ENCODE data around the gene STUB1.

STUB1 gene

GRCh38 chr16:693766-694165, 13.6 kb downstream of the STUB1 start:
- DNase-seq (ENCODE audit: low read depth in 1 of 2, low spot score in 1 of 2) = no peak

GRCh38 chr16:694187-694862, 14.1 kb downstream of the STUB1 start:
- DNase-seq (ENCODE audit: low read depth in 1 of 2, low spot score in 1 of 2) = no peak

GRCh38 chr16:694863-695354, 14.7 kb downstream of the STUB1 start:
- no peak for DNase-seq (ENCODE audit: low read depth in 1 of 2, low spot score in 1 of 2)

GRCh38 chr16:695355-696089, 15.3 kb downstream of the STUB1 start:
- peak; percentile 45 to 66 for DNase-seq (ENCODE audit: low read depth in 1 of 2, low spot score in 1 of 2)

- DNase-seq (ENCODE audit: low read depth in 1 of 2, low spot score in 1 of 2) = no peak
Measured at GRCh38 chr16:698911-699671, 18.9 kb downstream of the STUB1 start.

- no peak for DNase-seq (ENCODE audit: low read depth in 1 of 2, low spot score in 1 of 2)
Measured at GRCh38 chr16:700684-701584, 20.7 kb downstream of the STUB1 start.

- no peak for DNase-seq (ENCODE audit: low read depth in 1 of 2, low spot score in 1 of 2)
Measured at GRCh38 chr16:702341-702740, 22.1 kb downstream of the STUB1 start.

GRCh38 chr16:703406-703805, 23.2 kb downstream of the STUB1 start:
- DNase-seq (ENCODE audit: low read depth in 1 of 2, low spot score in 1 of 2) = no peak

GRCh38 chr16:704047-704446, 23.8 kb downstream of the STUB1 start:
- DNase-seq (ENCODE audit: low read depth in 1 of 2, low spot score in 1 of 2) = no peak

GRCh38 chr16:704552-705380, 24.6 kb downstream of the STUB1 start:
- no peak for DNase-seq (ENCODE audit: low read depth in 1 of 2, low spot score in 1 of 2)

- no peak for DNase-seq (ENCODE audit: low read depth in 1 of 2, low spot score in 1 of 2)
Measured at GRCh38 chr16:705431-706188, 25.4 kb downstream of the STUB1 start, which contains the start of gene FBXL16. Gene FBXL16, minus strand, starts transcription at chr16:705801. Its CDS starts 8,396 bp downstream, at chr16:697405.

- no peak for DNase-seq (ENCODE audit: low read depth in 1 of 2, low spot score in 1 of 2)
Measured at GRCh38 chr16:706189-707061, 26.2 kb downstream of the STUB1 start.

GRCh38 chr16:707062-707538, 26.9 kb downstream of the STUB1 start:
- no peak for DNase-seq (ENCODE audit: low read depth in 1 of 2, low spot score in 1 of 2)

- no peak for DNase-seq (ENCODE audit: low read depth in 1 of 2, low spot score in 1 of 2)
Measured at GRCh38 chr16:708019-708418, 27.8 kb downstream of the STUB1 start.

- no peak for DNase-seq (ENCODE audit: low read depth in 1 of 2, low spot score in 1 of 2)
Measured at GRCh38 chr16:708959-709358, 28.7 kb downstream of the STUB1 start.

GRCh38 chr16:709566-710499, 29.6 kb downstream of the STUB1 start:
- no peak for DNase-seq (ENCODE audit: low read depth in 1 of 2, low spot score in 1 of 2)

- DNase-seq (ENCODE audit: low read depth in 1 of 2, low spot score in 1 of 2) = no peak
Measured at GRCh38 chr16:710500-711075, 30.4 kb downstream of the STUB1 start.

Measured in activated T-helper 1 cell treated with anti-CD3 and anti-CD28 coated beads, Interleukin-2, amount 50 U/mL, for 16 hours (primary cell).